K562 (cell line): Measurements from ENCODE around the gene EEF2K. TPM values are rescaled to one million over a fixed set of nuclear protein-coding genes. Genes with fewer than 3 reads are reported as not detected.
A peak's percentile ranks its signal among the peaks of the same experiment; 100 is the strongest.

ENCODE experiments used
- ATAC-seq: fragments of 200-7000 bp; cut with Tn5 transposase; 3 replicates; pipeline ENCODE4 v1.9.1; 2020; ENCODE audit warnings: moderate library complexity
- BruUV-seq: library from RNA; stranded (reverse); fragments of 400-500 nt; replicated peaks from 2 replicates; lab custom pipeline; 2021; lab: Mats Ljungman, UMichigan
- CTCF ChIA-PET: fragments of 300-600 bp; formaldehyde crosslinking; extraction: SDS; loops from one replicate; lab custom pipeline; 2021; ENCODE audit warnings: low intra/inter-chr PET ratio; lab: Yijun Ruan, JAX
- POLR2A ChIA-PET: fragments of 300-600, 350-650 bp; sonication (Branson Sonifier 250); formaldehyde crosslinking; extraction: SDS; loops from one replicate; lab custom pipeline; 2021; ENCODE audit warnings: antibody characterized with exemption, inconsistent platforms; lab: Yijun Ruan, JAX
- DNase-seq, 4 experiments: peaks; one replicate each; pipeline versions ENCODE4 v3.0.0 to v3.0.0-alpha.2; 2011 to 2018; ENCODE audit warnings: low spot score in 3 of 4, mixed read lengths in 3 of 4; ENCODE audit errors: extremely low read depth in 1 of 4
- FAIRE-seq: peaks from 2 replicates; lab custom pipeline; 2011; peaks lifted over from hg19 to GRCh38; lab: Jason Lieb, UNC
- H2AFZ ChIP-seq: 2 replicates; pipeline ENCODE4 v1.6.0; 2011; ENCODE audit warnings: low read depth, low read length, control low read depth, inconsistent platforms
- H3K27ac ChIP-seq: fragments of 200-600 bp; 3 replicates; pipeline ENCODE4 v1.8.0; 2011; ENCODE audit warnings: low read depth, mild to moderate bottlenecking, control low read depth, inconsistent platforms, low read length, moderate library complexity, mixed read lengths; ENCODE audit errors: extremely low read depth
- H3K27me3 ChIP-seq, 2 experiments: fragments of 300-600 bp in 1 of 2; 2 replicates in 1 of 2; 3 replicates in 1 of 2; pipeline versions ENCODE4 v1.6.0 to v1.8.0; 2011; ENCODE audit warnings: inconsistent platforms in 2 of 2, low read length in 2 of 2, mild to moderate bottlenecking in 1 of 2, mixed read lengths in 1 of 2, moderate library complexity in 1 of 2; ENCODE audit not compliant: control insufficient read depth in 2 of 2, insufficient read depth in 2 of 2
- H3K36me3 ChIP-seq: fragments of 300-600 bp; 3 replicates; pipeline ENCODE4 v1.8.0; 2011; ENCODE audit warnings: mild to moderate bottlenecking, low read length, inconsistent platforms; ENCODE audit not compliant: control insufficient read depth, insufficient read depth
- H3K4me1 ChIP-seq, 2 experiments: fragments of 200-600 bp in 1 of 2; replicated peaks in 1 of 2; 2 replicates in 1 of 2; 3 replicates in 1 of 2; pipeline versions ENCODE4 v1.5.1 to v1.8.0; 2011; ENCODE audit warnings: inconsistent platforms in 2 of 2, low read length in 2 of 2, mild to moderate bottlenecking in 1 of 2, mixed read lengths in 1 of 2, moderate library complexity in 1 of 2; ENCODE audit not compliant: control insufficient read depth in 2 of 2, insufficient read depth in 2 of 2
- H3K4me2 ChIP-seq: 2 replicates; pipeline ENCODE4 v1.6.1; 2011; ENCODE audit warnings: low read length, control low read depth, inconsistent platforms, mixed read lengths; ENCODE audit not compliant: insufficient read depth
- H3K4me3 ChIP-seq: fragments of 200-600 bp; sonication (generic), shearing (Covaris generic); 2 replicates; pipeline ENCODE4 v1.5.1; 2016; ENCODE audit warnings: control low read depth, inconsistent platforms
- H3K79me2 ChIP-seq: fragments of 200-600 bp; 3 replicates; pipeline ENCODE4 v1.8.0; 2011; ENCODE audit warnings: low read length, inconsistent platforms; ENCODE audit not compliant: control insufficient read depth, insufficient read depth
- H3K9ac ChIP-seq, 2 experiments: 2 replicates each; pipeline versions ENCODE4 v1.6.0 to v1.6.1; 2011; ENCODE audit warnings: low read depth in 2 of 2, low read length in 2 of 2, control low read depth in 1 of 2, inconsistent platforms in 1 of 2, mild to moderate bottlenecking in 1 of 2, mixed read lengths in 1 of 2; ENCODE audit not compliant: insufficient read depth in 1 of 2
- H3K9me1 ChIP-seq: one replicate; pipeline ENCODE4 v1.6.0; 2011; ENCODE audit warnings: inconsistent platforms, mild to moderate bottlenecking, low read length, moderate library complexity; ENCODE audit not compliant: control insufficient read depth, insufficient read depth
- H3K9me3 ChIP-seq: replicated peaks from 2 replicates; pipeline ENCODE4 v1.5.1; 2011; ENCODE audit warnings: low read depth, low read length, inconsistent platforms; ENCODE audit not compliant: control insufficient read depth, insufficient read depth
- H4K20me1 ChIP-seq: replicated peaks from 2 replicates; pipeline ENCODE4 v1.6.1; 2011; ENCODE audit warnings: low read length, inconsistent platforms, mixed read lengths; ENCODE audit not compliant: control insufficient read depth, insufficient read depth
- ARNT ChIP-seq, 2 experiments: fragments of 450-650 bp; IDR thresholded peaks; 2 replicates each; pipeline ENCODE4 v1.6.1; 2016; ENCODE audit warnings: mild to moderate bottlenecking in 1 of 2
- BCOR ChIP-seq: fragments of 450-650 bp; IDR thresholded peaks from 2 replicates; pipeline ENCODE4 v1.6.1; 2016
- GTF2F1 ChIP-seq: IDR thresholded peaks from 2 replicates; pipeline ENCODE4 v1.6.1; 2011; ENCODE audit warnings: low read depth, low read length, improper control_type of control experiment
- MAZ ChIP-seq, 2 experiments: fragments of 450-650 bp in 1 of 2; sonication (generic) in 1 of 2; formaldehyde crosslinking; IDR thresholded peaks in 1 of 2; conservative IDR thresholded peaks in 1 of 2; 2 replicates each; pipeline versions ENCODE4 v1.4.0 to v1.5.0; 2020; ENCODE audit warnings: mild to moderate bottlenecking in 1 of 2, missing genetic modification reagents in 1 of 2
- MLLT1 ChIP-seq, 2 experiments: fragments of 450-650 bp; IDR thresholded peaks; 2 replicates each; pipeline ENCODE4 v1.6.1; 2016
- RBM25 ChIP-seq: fragments of 200-400 bp; formaldehyde crosslinking; IDR thresholded peaks from 2 replicates; pipeline ENCODE4 v1.6.1; 2018; ENCODE audit warnings: low read length, low read depth, moderate library complexity; ENCODE audit not compliant: severe bottlenecking
- ZFP36 ChIP-seq: fragments of 150-350 bp; IDR thresholded peaks from 2 replicates; pipeline ENCODE4 v1.6.1; 2018; ENCODE audit warnings: low read length, low read depth; ENCODE audit not compliant: partially characterized antibody
- ZNF347 ChIP-seq: fragments of 450-650 bp; formaldehyde crosslinking; IDR thresholded peaks from 2 replicates; pipeline ENCODE4 v1.4.0; 2020; ENCODE audit warnings: low read depth, mild to moderate bottlenecking, moderate library complexity
- ZNF785 ChIP-seq: fragments of 250-450 bp; sonication (Bioruptor Pico); IDR thresholded peaks from 2 replicates; pipeline ENCODE4 v1.4.0; 2020; ENCODE audit warnings: mild to moderate bottlenecking
- WGBS: fragments of 100-300 bp; shearing (Covaris generic); methylation state at CpG from one replicate; pipeline ENCODE4 v1.1.6; 2016; ENCODE audit warnings: low coverage, mixed read lengths; ENCODE audit not compliant: insufficient coverage; ENCODE audit errors: missing lambda C conversion rate; 5-methylcytosine and 5-hydroxymethylcytosine counted together
- in situ Hi-C: fragments of 300-500 bp; cut with MboI; formaldehyde crosslinking; loops from 4 replicates; pipeline ENCODE4 v1.15.0; 2018; ENCODE audit warnings: inconsistent platforms, mixed read lengths
- intact Hi-C: fragments of 100-400 bp; cut with micrococcal nuclease; formaldehyde crosslinking; loops from 2 replicates; pipeline ENCODE4 v1.14.2; 2022
- polyA plus RNA-seq, 8 experiments: library from polyadenylated mRNA; depleted of rRNA in 4 of 8; stranded (reverse) in 5 of 8; unstranded in 3 of 8; fragments of >200 nt; fragmentation: Nextera tagmentation in 2 of 8; fragmentation: Illumina TruSeq in 1 of 8; extraction: Ambion mirVana in 2 of 8; extraction: Trizol in 1 of 8; gene quantifications; 2 replicates each; pipeline versions ENCODE4 v1.2.1 to v1.2.3, GENCODE V29; 2011 to 2014; ENCODE audit warnings: inconsistent platforms in 1 of 8, missing spikeins in 1 of 8
- total RNA-seq, 7 experiments: library from RNA; depleted of rRNA in 6 of 7; stranded (reverse); fragments of >200 nt in 6 of 7; fragmentation: Illumina TruSeq in 2 of 7; extraction: Trizol in 2 of 7; gene quantifications; 2 replicates each; pipeline versions ENCODE4 v1.2.1 to v1.2.3, GENCODE V29; 2011 to 2021; ENCODE audit warnings: low replicate concordance in 1 of 7

EEF2K gene
- total and polyA plus RNA-seq, 9 of the 15 experiments (the other 6 are each of a cell fraction or from before 2014, with no cell fraction given): 3.0 to 35.2 (median 12.2) TPM

GRCh38 chr16:22181426-22181825 lies 24.7 kb upstream of the EEF2K start (continued):
- TF ChIP-seq MLLT1 (IDR thresholded peaks at IDR 0.05) (no peak), ARNT (IDR thresholded peaks at IDR 0.05) (no peak), ZNF347 (CRISPR knock-in tag) (no peak), MAZ (CRISPR knock-in tag; conservative IDR thresholded peaks at IDR 0.05 in 1 of 2, IDR thresholded peaks at IDR 0.05 in 1 of 2) (no peak)

- H3K27ac ChIP-seq: no peak overlapping the region
- no peak overlapping the region for H3K4me3 ChIP-seq
- ATAC-seq (no peak), DNase-seq (no peak), FAIRE-seq (no peak)
- H3K9me1 ChIP-seq: no peaks in the 10 kb centered on the region
- H3K4me1 ChIP-seq: no peaks in the 10 kb centered on the region
- no peak overlapping the region for H3K4me2 ChIP-seq
- no peak overlapping the region for H2AFZ ChIP-seq
- intact Hi-C loops (no loop called here), in situ Hi-C loops (loop anchor here (5.0 to 10.0 kb wide), 2 partner anchors 185 to 597 kb away; no protein-coding TSS in a partner anchor)
- POLR2A ChIA-PET: no interaction called here
- no peaks in the 10 kb centered on the region for H3K36me3 ChIP-seq
- 0% methylated on average over 7 of the region's 7 CpGs for WGBS
- peak overlapping the region in 1 of 2 experiments; percentile 28; a peak in 1 of 4 replicates for H3K9ac ChIP-seq
- H3K27me3 ChIP-seq: peaks cover 40 to 69% of the 10 kb centered on the region in 2 experiments
- H3K9me3 ChIP-seq: no peaks in the 10 kb centered on the region
- H3K79me2 ChIP-seq: no peaks in the 10 kb centered on the region
- CTCF ChIA-PET: no interaction called here
- H4K20me1 ChIP-seq: no peaks in the 10 kb centered on the region; the same call in 1 of the 2 replicates
- no TSS peak for BruUV-seq
- no peak for TF ChIP-seq ZNF785
- TF ChIP-seq BCOR: peak; percentile 28; the same call in 1 of the 2 replicates
- TF ChIP-seq RBM25: peak; percentile 75
- no peak for TF ChIP-seq GTF2F1
- TF ChIP-seq ZFP36: peak; percentile 58
Observed at GRCh38 chr16:22181843-22182242, 24.2 kb upstream of the EEF2K start.
